HepG2 (cell line): ENCODE results near the gene PFKP. TPM values are rescaled to one million over a fixed set of nuclear protein-coding genes. Genes with fewer than 3 reads are reported as not detected.

Source experiments
- ATAC-seq: fragments of 200-7000 bp; cut with Tn5 transposase; 3 replicates; pipeline ENCODE4 v1.9.1; 2020; ENCODE audit warnings: mild to moderate bottlenecking, moderate library complexity
- BruUV-seq: library from RNA; stranded (reverse); fragments of 400-500 nt; replicated peaks from 2 replicates; lab custom pipeline; 2021; lab: Mats Ljungman, UMichigan
- CTCF ChIA-PET: fragments of 300-600 bp; formaldehyde crosslinking; extraction: SDS; loops from one replicate; lab custom pipeline; 2021; ENCODE audit warnings: low total read pairs, inconsistent platforms, low intra/inter-chr PET ratio; lab: Yijun Ruan, JAX
- POLR2A ChIA-PET: fragments of 350-600 bp; sonication (Branson Sonifier 250); formaldehyde crosslinking; loops from one replicate; lab custom pipeline; 2020; ENCODE audit warnings: antibody characterized with exemption, inconsistent platforms; lab: Yijun Ruan, JAX
- DNase-seq: peaks from one replicate; pipeline ENCODE4 v3.0.0-alpha.2; 2015; ENCODE audit warnings: low spot score
- FAIRE-seq: peaks from 3 replicates; lab custom pipeline; 2011; peaks lifted over from hg19 to GRCh38; lab: Jason Lieb, UNC
- H2AFZ ChIP-seq: one replicate; pipeline ENCODE4 v1.6.1; 2011; ENCODE audit warnings: low read length, inconsistent platforms
- H3K27ac ChIP-seq: fragments of 300-600 bp; 3 replicates; pipeline ENCODE4 v1.8.0; 2011; ENCODE audit warnings: mixed run types, mild to moderate bottlenecking, mixed read lengths, low read length, inconsistent platforms; ENCODE audit not compliant: insufficient read depth; ENCODE audit errors: extremely low read length
- H3K27me3 ChIP-seq, 2 experiments: fragments of 200-600 bp in 1 of 2; 2 replicates in 1 of 2; 3 replicates in 1 of 2; pipeline versions ENCODE4 v1.6.0 to v1.8.0; 2011; ENCODE audit warnings: low read length in 2 of 2, mild to moderate bottlenecking in 2 of 2, moderate library complexity in 2 of 2, inconsistent platforms in 1 of 2; ENCODE audit not compliant: insufficient read depth in 2 of 2, control insufficient read depth in 1 of 2
- H3K36me3 ChIP-seq, 2 experiments: fragments of 200-600 bp in 1 of 2; replicated peaks in 1 of 2; 2 replicates in 1 of 2; 3 replicates in 1 of 2; pipeline versions ENCODE4 v1.5.1 to v1.8.0; 2011; ENCODE audit warnings: low read length in 2 of 2, inconsistent platforms in 1 of 2; ENCODE audit not compliant: insufficient read depth in 2 of 2, control insufficient read depth in 1 of 2
- H3K4me1 ChIP-seq: 2 replicates; pipeline ENCODE4 v1.5.1; 2012; ENCODE audit warnings: low read length, inconsistent platforms; ENCODE audit not compliant: insufficient read depth
- H3K4me2 ChIP-seq: 2 replicates; pipeline ENCODE4 v1.6.0; 2011; ENCODE audit warnings: low read depth, low read length, inconsistent platforms
- H3K4me3 ChIP-seq, 3 experiments: fragments of 200-600 bp in 1 of 3; sonication (generic), shearing (Covaris generic) in 1 of 3; replicated peaks in 1 of 3; 2 replicates each; pipeline ENCODE4 v1.5.1; 2011 to 2016; ENCODE audit warnings: low read length in 3 of 3, inconsistent platforms in 2 of 3, low read depth in 2 of 3, mild to moderate bottlenecking in 2 of 3, control low read depth in 1 of 3, mixed read lengths in 1 of 3; ENCODE audit not compliant: insufficient read depth in 1 of 3
- H3K79me2 ChIP-seq: one replicate; pipeline ENCODE4 v1.6.1; 2011; ENCODE audit warnings: low read length, inconsistent platforms; ENCODE audit not compliant: insufficient read depth
- H3K9ac ChIP-seq: 2 replicates; pipeline ENCODE4 v1.6.0; 2011; ENCODE audit warnings: mild to moderate bottlenecking, low read depth, low read length, inconsistent platforms; ENCODE audit not compliant: insufficient read depth
- H3K9me3 ChIP-seq: 2 replicates; pipeline ENCODE4 v1.5.1; 2012; ENCODE audit warnings: mild to moderate bottlenecking, low read length
- H4K20me1 ChIP-seq: 2 replicates; pipeline ENCODE4 v1.6.0; 2011; ENCODE audit warnings: inconsistent platforms, mild to moderate bottlenecking, low read length, moderate library complexity; ENCODE audit not compliant: insufficient read depth
- EZH2 ChIP-seq: conservative IDR thresholded peaks from 2 replicates; pipeline ENCODE4 v1.6.1; 2012; ENCODE audit warnings: mild to moderate bottlenecking, low read depth, low read length, moderate library complexity
- IRX3 ChIP-seq: sonication (generic); formaldehyde crosslinking; IDR thresholded peaks from 2 replicates; pipeline ENCODE4 v1.8.1; 2023; ENCODE audit warnings: mild to moderate bottlenecking, low read depth, missing genetic modification reagents, borderline replicate concordance
- MIXL1 ChIP-seq: IDR thresholded peaks from 2 replicates; pipeline ENCODE4 v1.6.1; 2016
- MZF1 ChIP-seq: sonication (generic); formaldehyde crosslinking; IDR thresholded peaks from 2 replicates; pipeline ENCODE4 v1.8.1; 2023; ENCODE audit warnings: mild to moderate bottlenecking, missing genetic modification reagents, borderline replicate concordance
- NFE2L1 ChIP-seq: sonication (generic); formaldehyde crosslinking; IDR thresholded peaks from 2 replicates; pipeline ENCODE4 v1.4.0; 2020; ENCODE audit warnings: missing genetic modification reagents, mild to moderate bottlenecking, borderline replicate concordance
- SOX5 ChIP-seq: IDR thresholded peaks from 2 replicates; pipeline ENCODE4 v1.6.1; 2016; ENCODE audit warnings: borderline replicate concordance
- ZNF496 ChIP-seq: sonication (generic); formaldehyde crosslinking; IDR thresholded peaks from 2 replicates; pipeline ENCODE4 v1.8.1; 2023; ENCODE audit warnings: mild to moderate bottlenecking, moderate library complexity, missing genetic modification reagents; ENCODE audit not compliant: insufficient replicate concordance
- ZNF709 ChIP-seq: sonication (generic); formaldehyde crosslinking; IDR thresholded peaks from 2 replicates; pipeline ENCODE4 v1.5.0; 2020; ENCODE audit warnings: mild to moderate bottlenecking, missing genetic modification reagents
- ZNF724P ChIP-seq: sonication (generic); formaldehyde crosslinking; IDR thresholded peaks from 2 replicates; pipeline ENCODE4 v1.8.0; 2022; ENCODE audit warnings: missing genetic modification reagents, borderline replicate concordance
- WGBS: methylation state at CpG from one replicate; pipeline ENCODE4 v1.1.6; 2017; ENCODE audit warnings: low lambda C conversion rate; 5-methylcytosine and 5-hydroxymethylcytosine counted together
- in situ Hi-C: cut with HindIII; loops from 2 replicates; pipeline ENCODE4 v1.10.0; 2017; ENCODE audit warnings: low pct_unique_long_range_greater_than_20kb; ENCODE audit not compliant: extremely low pct_ligation_motif_present
- intact Hi-C: fragments of 100-400 bp; cut with micrococcal nuclease; formaldehyde crosslinking; loops from one replicate; pipeline ENCODE4 v1.10.0; 2022; ENCODE audit not compliant: unreplicated experiment
- polyA plus RNA-seq, 8 experiments: library from polyadenylated mRNA; depleted of rRNA in 3 of 8; stranded (reverse) in 7 of 8; unstranded in 1 of 8; fragments of >200 nt; fragmentation: Illumina TruSeq in 4 of 8; extraction: Trizol in 4 of 8; gene quantifications; 2 replicates each; pipeline versions ENCODE4 v1.2.1 to v1.2.3, GENCODE V29; 2011 to 2016; ENCODE audit warnings: low read depth in 4 of 8, missing spikeins in 1 of 8, mixed read lengths in 1 of 8; ENCODE audit not compliant: insufficient read depth in 1 of 8
- total RNA-seq, 5 experiments: library from RNA; depleted of rRNA; stranded (reverse); fragments of >200 nt; fragmentation: Illumina TruSeq; extraction: Trizol; gene quantifications; 2 replicates each; pipeline ENCODE4 v1.2.3, GENCODE V29; 2016; ENCODE audit warnings: low read depth in 1 of 5
- TF ChIP-seq, protein P1 (sequence below): fragments of 450-650 bp; IDR thresholded peaks from 2 replicates; pipeline ENCODE4 v1.6.1; 2016
- TF ChIP-seq, protein P2 (sequence below): sonication (generic); formaldehyde crosslinking; IDR thresholded peaks from 2 replicates; pipeline ENCODE4 v1.4.0; 2020; ENCODE audit warnings: mild to moderate bottlenecking, missing genetic modification reagents, borderline replicate concordance

PFKP gene
- total and polyA plus RNA-seq, 2 of the 13 experiments (the other 11 are each of a cell fraction or from before 2014, with no cell fraction given), result 0.80 to 2.4 TPM

DNA sequence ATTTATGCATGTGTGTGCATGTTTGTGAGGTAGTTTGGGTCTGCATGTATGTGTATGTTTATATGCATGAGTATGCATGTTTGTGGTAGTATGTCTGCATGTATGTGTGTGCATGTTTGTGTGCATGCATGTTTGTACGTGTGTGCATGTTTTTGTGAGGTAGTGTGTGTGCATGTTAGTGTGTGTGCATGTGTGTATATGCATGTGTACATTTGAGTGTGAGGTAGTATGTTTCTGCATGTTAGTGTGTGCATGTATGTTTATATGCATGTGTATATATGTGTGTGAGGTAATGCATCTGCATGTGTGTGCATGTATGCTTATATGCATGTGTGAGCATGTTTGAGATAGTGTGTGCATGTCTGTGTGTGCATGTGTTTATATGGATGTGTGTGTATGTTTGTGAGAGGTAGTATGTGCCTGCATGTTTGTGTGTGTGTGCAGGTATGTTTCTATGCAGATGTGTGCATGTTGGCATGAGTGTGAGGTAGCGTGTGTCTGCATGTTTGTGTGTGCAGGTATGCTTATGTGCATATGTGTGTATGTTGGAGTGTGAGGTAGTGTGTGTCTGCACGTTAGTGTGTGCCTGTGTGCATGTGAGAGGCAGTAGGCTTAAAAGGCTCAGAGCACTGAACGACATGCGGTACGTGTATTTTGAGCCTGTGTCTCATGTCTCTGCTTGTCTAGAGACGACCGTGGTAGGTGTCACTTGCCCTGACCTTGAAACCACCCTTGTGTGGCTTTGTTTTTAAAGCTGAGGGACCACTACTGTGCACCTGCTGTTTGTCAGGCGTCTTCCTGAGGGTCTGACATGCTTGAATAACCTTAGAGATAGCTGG lies 43.7 kb downstream of the PFKP start:
- ChIA-PET POLR2A (no interaction called here), CTCF (no interaction called here)
- H3K27me3 ChIP-seq, result no peaks in the 10 kb centered on the region
- in situ Hi-C loops, result no loop called here
- no peak overlapping the region for H3K4me2 ChIP-seq
- no peak overlapping the region for H3K4me3 ChIP-seq
- H3K9me3 ChIP-seq, result no peaks in the 10 kb centered on the region
- H3K36me3 ChIP-seq, result no peaks in the 10 kb centered on the region; a peak in 1 of 5 replicates
- TF ChIP-seq MIXL1 (CRISPR knock-in tag), result no peak
- TF ChIP-seq, protein P1, sequence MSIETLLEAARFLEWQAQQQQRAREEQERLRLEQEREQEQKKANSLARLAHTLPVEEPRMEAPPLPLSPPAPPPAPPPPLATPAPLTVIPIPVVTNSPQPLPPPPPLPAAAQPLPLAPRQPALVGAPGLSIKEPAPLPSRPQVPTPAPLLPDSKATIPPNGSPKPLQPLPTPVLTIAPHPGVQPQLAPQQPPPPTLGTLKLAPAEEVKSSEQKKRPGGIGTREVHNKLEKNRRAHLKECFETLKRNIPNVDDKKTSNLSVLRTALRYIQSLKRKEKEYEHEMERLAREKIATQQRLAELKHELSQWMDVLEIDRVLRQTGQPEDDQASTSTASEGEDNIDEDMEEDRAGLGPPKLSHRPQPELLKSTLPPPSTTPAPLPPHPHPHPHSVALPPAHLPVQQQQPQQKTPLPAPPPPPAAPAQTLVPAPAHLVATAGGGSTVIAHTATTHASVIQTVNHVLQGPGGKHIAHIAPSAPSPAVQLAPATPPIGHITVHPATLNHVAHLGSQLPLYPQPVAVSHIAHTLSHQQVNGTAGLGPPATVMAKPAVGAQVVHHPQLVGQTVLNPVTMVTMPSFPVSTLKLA, result 0 out of 2 replicates have a peak, but pooled peaks have one; percentile 40
- TF ChIP-seq NFE2L1 (CRISPR knock-in tag), result no peak
- TF ChIP-seq ZNF724P (CRISPR knock-in tag), result no peak
- WGBS, result 80% methylated on average over 7 of the region's 9 CpGs
- H3K4me1 ChIP-seq, result no peaks in the 10 kb centered on the region
- no TSS peak for BruUV-seq
- no peak overlapping the region for H3K27ac ChIP-seq
- no peaks in the 10 kb centered on the region for H3K79me2 ChIP-seq
- 0 out of 2 replicates have a peak, but pooled peaks cover 2% of the 10 kb centered on the region for H4K20me1 ChIP-seq
- intact Hi-C loops, result no loop called here
- ATAC-seq (no peak), DNase-seq (no peak), FAIRE-seq (no peak)
- no peak overlapping the region for H3K9ac ChIP-seq
- no peak overlapping the region for H2AFZ ChIP-seq

DNA sequence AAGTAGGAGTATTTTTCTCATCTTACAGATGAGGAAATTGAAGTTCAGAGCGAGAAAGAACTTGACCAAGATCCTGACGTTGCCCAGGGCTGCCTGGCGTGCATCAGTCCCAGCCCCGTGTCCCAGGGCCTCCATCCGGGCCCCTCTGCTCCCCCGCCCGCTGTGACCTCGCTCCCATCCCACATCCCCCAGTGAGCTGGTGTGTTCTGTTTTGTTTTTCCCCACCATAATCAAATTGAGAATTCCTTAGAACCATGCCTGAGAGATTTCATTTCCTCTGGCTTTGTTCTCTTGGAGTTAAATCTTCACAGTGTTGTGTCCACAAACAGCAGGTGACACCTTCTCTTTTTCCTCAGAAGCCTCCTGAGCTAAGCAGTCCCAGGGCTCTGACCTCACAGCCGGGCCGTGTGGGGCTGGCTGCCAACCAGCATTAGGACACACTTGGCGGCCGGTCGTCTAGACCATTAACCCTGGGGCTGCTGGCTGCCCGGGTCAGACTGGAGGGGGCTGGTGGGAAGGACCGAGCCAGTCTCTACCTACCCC lies 44.3 kb downstream of the PFKP start:
- no TSS peak for BruUV-seq
- H4K20me1 ChIP-seq, result 0 out of 2 replicates have a peak, but pooled peaks cover 2% of the 10 kb centered on the region
- TF ChIP-seq SOX5 (CRISPR knock-in tag) (no peak), MZF1 (no peak), ZNF709 (CRISPR knock-in tag) (no peak), ZNF496 (CRISPR knock-in tag) (no peak), IRX3 (CRISPR knock-in tag) (no peak), EZH2 (no peak)
- TF ChIP-seq, protein P2, sequence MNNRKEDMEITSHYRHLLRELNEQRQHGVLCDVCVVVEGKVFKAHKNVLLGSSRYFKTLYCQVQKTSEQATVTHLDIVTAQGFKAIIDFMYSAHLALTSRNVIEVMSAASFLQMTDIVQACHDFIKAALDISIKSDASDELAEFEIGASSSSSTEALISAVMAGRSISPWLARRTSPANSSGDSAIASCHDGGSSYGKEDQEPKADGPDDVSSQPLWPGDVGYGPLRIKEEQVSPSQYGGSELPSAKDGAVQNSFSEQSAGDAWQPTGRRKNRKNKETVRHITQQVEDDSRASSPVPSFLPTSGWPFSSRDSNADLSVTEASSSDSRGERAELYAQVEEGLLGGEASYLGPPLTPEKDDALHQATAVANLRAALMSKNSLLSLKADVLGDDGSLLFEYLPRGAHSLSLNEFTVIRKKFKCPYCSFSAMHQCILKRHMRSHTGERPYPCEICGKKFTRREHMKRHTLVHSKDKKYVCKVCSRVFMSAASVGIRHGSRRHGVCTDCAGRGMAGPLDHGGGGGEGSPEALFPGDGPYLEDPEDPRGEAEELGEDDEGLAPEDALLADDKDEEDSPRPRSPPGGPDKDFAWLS (CRISPR knock-in tag), result no peak

More for the DNA sequence above, 44.3 kb downstream of the PFKP start:
- intact Hi-C loops (no loop called here), in situ Hi-C loops (no loop called here)
- no peaks in the 10 kb centered on the region for H3K4me1 ChIP-seq
- DNase-seq (no peak), FAIRE-seq (no peak), ATAC-seq (no peak; the same call in 2 of the 3 replicates)
- H3K27me3 ChIP-seq, result no peaks in the 10 kb centered on the region
- H3K9ac ChIP-seq, result no peak overlapping the region
- H3K27ac ChIP-seq, result no peak overlapping the region
- ChIA-PET CTCF (no interaction called here), POLR2A (no interaction called here)
- no peaks in the 10 kb centered on the region; a peak in 1 of 5 replicates for H3K36me3 ChIP-seq
- H3K9me3 ChIP-seq, result no peaks in the 10 kb centered on the region
- no peaks in the 10 kb centered on the region for H3K79me2 ChIP-seq
- H3K4me3 ChIP-seq, result no peak overlapping the region
- H2AFZ ChIP-seq, result no peak overlapping the region
- no peak overlapping the region for H3K4me2 ChIP-seq
- WGBS, result 59% methylated on average over 13 of the region's 15 CpGs
